ENCODE results near the gene CPNE4.

The CPNE4 gene

GRCh38 chr3:131843174-131843573 is 191.6 kb downstream of the CPNE4 start:
- TF ChIP-seq CTCF (IDR thresholded peaks at IDR 0.05; ENCODE audit: low read depth, low read length, missing control alignments): no peak
- DNase-seq (ENCODE audit: low read depth): no peak
- H3K4me3 ChIP-seq (ENCODE audit: low read depth, low read length): no peak overlapping the region

- DNase-seq (ENCODE audit: low read depth): no peak
- no peak overlapping the region for H3K4me3 ChIP-seq (ENCODE audit: low read depth, low read length)
- no peak for TF ChIP-seq CTCF (IDR thresholded peaks at IDR 0.05; ENCODE audit: low read depth, low read length, missing control alignments)
Measured at GRCh38 chr3:131840156-131840797, 194.5 kb downstream of the CPNE4 start.

GRCh38 chr3:131835906-131836305 is 198.9 kb downstream of the CPNE4 start:
- DNase-seq (ENCODE audit: low read depth): no peak
- H3K4me3 ChIP-seq (ENCODE audit: low read depth, low read length): no peak overlapping the region
- no peak for TF ChIP-seq CTCF (IDR thresholded peaks at IDR 0.05; ENCODE audit: low read depth, low read length, missing control alignments)

GRCh38 chr3:131831608-131832007 is 203.2 kb downstream of the CPNE4 start:
- H3K4me3 ChIP-seq (ENCODE audit: low read depth, low read length): no peak overlapping the region
- no peak for DNase-seq (ENCODE audit: low read depth)
- no peak for TF ChIP-seq CTCF (IDR thresholded peaks at IDR 0.05; ENCODE audit: low read depth, low read length, missing control alignments)

GRCh38 chr3:131821191-131821762 is 213.5 kb downstream of the CPNE4 start:
- no peak overlapping the region for H3K4me3 ChIP-seq (ENCODE audit: low read depth, low read length)
- no peak for TF ChIP-seq CTCF (IDR thresholded peaks at IDR 0.05; ENCODE audit: low read depth, low read length, missing control alignments)
- no peak for DNase-seq (ENCODE audit: low read depth)

GRCh38 chr3:131819381-131820055 is 215.3 kb downstream of the CPNE4 start:
- no peak for DNase-seq (ENCODE audit: low read depth)
- no peak overlapping the region for H3K4me3 ChIP-seq (ENCODE audit: low read depth, low read length)
- TF ChIP-seq CTCF (IDR thresholded peaks at IDR 0.05; ENCODE audit: low read depth, low read length, missing control alignments): no peak
